Measurements from ENCODE around the gene REPIN1.
A peak's percentile ranks its signal among the peaks of the same experiment; 100 is the strongest.

The REPIN1 gene

DNA sequence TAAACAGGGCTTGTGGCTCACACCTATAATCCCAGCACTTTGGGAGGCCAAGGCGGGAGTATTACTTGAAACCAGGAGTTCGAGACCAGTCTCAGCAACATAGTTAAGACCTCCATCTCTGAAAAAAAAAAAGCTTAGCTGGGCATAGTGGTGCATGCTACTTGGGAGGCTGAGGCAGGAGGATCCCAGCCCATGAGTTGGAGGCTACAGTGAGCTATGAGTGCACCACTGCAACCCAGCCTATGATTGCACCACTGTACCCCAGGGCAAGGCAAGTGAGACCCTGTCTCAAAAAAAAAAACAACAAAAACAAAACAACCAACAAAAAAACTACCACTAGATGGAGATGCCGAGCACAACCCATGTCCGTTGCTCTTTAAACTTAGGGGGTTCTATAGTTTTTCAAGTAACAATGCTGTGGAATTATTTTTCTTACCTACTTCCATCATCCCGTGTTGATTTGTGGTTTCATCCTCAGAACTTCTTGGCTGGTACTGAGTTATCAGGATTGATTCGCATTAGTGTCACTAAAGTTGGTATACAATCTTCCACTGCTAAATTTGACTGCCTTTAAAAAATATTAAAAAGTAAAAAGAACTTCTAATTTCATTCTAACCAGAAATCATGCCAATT, 12.2 kb upstream of the REPIN1 start:
- DNase-seq (ENCODE audit: insufficient read length, low spot score): no peak

DNA sequence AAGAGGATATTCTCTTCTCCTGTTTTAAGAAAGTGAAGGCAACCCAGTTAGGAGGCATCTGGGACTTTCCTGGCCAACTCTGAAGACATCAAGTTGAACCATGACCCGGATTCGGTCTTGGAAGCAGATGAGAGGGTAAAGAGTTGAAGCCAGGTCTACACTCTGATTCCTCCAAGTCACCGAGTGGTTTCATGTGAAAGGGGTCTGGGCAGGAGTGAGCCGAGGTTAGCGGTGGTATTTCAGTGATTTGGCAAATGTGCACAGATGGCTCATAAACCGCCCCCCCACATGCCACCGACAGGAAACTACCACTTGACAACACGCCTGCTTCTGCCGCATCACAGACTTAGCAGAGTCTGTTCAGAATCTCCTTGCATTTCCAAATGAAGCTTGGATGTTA, 11.4 kb upstream of the REPIN1 start:
- DNase-seq (ENCODE audit: insufficient read length, low spot score): no peak

More for the DNA sequence above, 12.2 kb upstream of the REPIN1 start:
- no peak for FAIRE-seq
- TF ChIP-seq, protein P1, sequence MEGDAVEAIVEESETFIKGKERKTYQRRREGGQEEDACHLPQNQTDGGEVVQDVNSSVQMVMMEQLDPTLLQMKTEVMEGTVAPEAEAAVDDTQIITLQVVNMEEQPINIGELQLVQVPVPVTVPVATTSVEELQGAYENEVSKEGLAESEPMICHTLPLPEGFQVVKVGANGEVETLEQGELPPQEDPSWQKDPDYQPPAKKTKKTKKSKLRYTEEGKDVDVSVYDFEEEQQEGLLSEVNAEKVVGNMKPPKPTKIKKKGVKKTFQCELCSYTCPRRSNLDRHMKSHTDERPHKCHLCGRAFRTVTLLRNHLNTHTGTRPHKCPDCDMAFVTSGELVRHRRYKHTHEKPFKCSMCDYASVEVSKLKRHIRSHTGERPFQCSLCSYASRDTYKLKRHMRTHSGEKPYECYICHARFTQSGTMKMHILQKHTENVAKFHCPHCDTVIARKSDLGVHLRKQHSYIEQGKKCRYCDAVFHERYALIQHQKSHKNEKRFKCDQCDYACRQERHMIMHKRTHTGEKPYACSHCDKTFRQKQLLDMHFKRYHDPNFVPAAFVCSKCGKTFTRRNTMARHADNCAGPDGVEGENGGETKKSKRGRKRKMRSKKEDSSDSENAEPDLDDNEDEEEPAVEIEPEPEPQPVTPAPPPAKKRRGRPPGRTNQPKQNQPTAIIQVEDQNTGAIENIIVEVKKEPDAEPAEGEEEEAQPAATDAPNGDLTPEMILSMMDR (IDR thresholded peaks at IDR 0.05; ENCODE audit: insufficient read depth, missing control alignments): peak; percentile 48

DNA sequence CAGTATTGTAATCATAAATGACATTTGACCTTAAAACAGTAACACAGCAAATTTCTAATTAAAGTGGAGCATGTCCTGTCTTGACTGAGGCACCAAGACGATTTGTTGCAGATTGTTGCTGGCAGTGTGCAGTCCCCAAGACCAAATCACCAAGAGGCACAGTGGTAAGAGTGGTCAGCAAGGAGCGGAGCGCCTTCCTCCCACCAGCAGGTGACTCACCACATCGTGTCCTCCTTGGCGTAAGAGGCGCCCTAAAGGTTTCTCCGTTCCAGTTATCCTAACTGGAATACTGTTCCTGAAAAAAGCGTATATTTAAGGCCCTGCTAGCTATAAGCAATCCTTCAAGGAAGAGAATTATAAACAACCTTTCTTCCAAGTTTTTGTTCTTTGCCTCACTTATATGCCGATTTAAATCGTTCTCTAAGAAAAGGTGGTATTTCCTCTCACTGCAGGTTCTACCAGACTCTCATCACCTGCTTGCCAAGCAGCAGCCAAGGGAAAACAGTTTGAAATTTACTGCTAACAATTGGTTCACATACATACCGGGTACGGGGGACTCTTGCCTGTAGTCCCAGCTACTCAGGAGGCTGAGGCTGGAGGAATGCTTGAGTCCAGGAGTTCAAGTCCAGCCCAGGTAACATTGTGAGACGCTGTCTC, 10.7 kb upstream of the REPIN1 start:
- no peak for DNase-seq (ENCODE audit: insufficient read length, low spot score)
- TF ChIP-seq, protein P1 (IDR thresholded peaks at IDR 0.05; ENCODE audit: insufficient read depth, missing control alignments): no peak
- no peak for FAIRE-seq

More for the DNA sequence above, 11.4 kb upstream of the REPIN1 start:
- TF ChIP-seq, protein P1 (IDR thresholded peaks at IDR 0.05; ENCODE audit: insufficient read depth, missing control alignments): no peak
- FAIRE-seq: no peak

DNA sequence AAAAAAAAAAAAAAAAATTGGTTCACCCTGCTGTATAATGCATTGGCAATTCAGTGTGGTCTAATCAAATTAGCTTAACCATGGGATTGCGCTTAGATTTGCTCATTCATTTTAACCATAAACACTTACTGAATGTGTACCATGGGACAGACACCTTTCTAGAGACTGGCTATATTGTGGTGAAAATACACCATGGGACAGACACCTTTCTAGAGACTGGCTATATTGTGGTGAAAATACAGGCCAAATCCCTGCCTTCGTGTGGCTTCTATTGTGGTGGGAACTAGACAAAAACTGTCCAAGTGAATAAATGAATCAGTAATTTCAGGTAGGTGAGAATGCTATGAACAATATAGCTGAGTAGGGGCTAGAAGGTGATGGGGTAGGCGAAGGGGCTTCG, 10.2 kb upstream of the REPIN1 start:
- no peak for DNase-seq (ENCODE audit: insufficient read length, low spot score)
- TF ChIP-seq, protein P1 (IDR thresholded peaks at IDR 0.05; ENCODE audit: insufficient read depth, missing control alignments): no peak
- no peak for FAIRE-seq

DNA sequence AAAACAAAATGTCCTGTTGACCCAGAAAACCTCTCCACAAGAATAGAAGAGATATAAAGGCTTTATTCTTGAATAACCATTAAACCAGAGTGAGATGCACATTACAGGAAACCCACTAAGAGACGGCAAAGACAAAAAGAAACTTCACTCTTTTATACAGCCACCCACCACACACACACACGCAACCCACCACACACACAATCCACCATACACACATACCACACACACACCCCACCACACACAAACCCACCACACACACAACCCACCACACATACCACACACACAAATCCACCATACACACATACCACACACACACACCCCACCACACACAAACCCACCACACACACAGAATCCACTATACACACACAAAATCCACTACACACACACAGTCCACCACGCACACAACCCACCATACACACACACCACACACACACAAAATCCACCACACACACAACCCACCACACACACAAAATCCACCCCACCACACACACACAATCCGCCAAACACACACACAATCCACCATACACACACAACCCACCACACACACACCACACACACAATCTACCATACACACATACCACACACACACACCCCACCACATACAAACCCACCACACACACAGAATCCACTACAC, 9.5 kb upstream of the REPIN1 start:
- no peak for DNase-seq (ENCODE audit: insufficient read length, low spot score)
- TF ChIP-seq, protein P1 (IDR thresholded peaks at IDR 0.05; ENCODE audit: insufficient read depth, missing control alignments): no peak
- no peak for FAIRE-seq

DNA sequence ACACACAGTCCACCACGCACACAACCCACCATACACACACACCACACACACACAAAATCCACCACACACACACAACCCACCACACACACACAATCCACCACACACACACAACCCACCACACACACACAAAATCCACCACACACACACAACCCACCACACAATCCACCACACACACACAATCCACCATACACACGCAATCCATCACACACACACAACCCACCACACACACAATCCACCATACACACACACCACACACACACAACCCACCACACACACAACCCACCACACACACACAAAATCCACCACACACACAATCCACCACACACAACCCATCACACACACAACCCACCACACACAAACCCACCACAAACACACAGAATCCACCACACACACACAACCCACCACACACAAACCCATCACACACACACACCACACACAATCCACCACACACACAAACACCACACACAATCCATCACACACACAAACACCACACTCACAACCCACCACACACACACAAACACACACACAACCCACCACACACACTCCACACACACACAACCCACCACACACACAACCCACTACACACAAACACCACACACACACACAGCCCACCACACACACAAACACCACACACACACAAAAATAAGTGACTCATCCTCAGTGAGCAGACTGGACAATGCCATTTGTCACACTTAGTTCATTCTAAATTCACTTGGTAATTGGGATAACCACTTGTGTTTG, 8.8 kb upstream of the REPIN1 start:
- DNase-seq (ENCODE audit: insufficient read length, low spot score): no peak
- FAIRE-seq: no peak
- TF ChIP-seq, protein P1 (IDR thresholded peaks at IDR 0.05; ENCODE audit: insufficient read depth, missing control alignments): no peak
